Measurements from ENCODE around the gene CCDC178.

The CCDC178 gene

GRCh38 chr18:32937597-32937996 is 502.9 kb downstream of the CCDC178 start:
- no peaks in the 10 kb centered on the region for H3K9me3 ChIP-seq (ENCODE audit: insufficient read depth, low read depth, low read length)
- no peak overlapping the region for H3K9ac ChIP-seq (ENCODE audit: low read depth, low read length)
- no peak overlapping the region for H3K4me3 ChIP-seq (ENCODE audit: low read length)
- no peaks in the 10 kb centered on the region for H3K36me3 ChIP-seq (ENCODE audit: insufficient read depth, low read length)
- H3K4me1 ChIP-seq (ENCODE audit: insufficient read depth, low read length), result peaks cover 25% of the 10 kb centered on the region
- 89% methylated on average over 5 of the region's 5 CpGs for WGBS
- H3K27ac ChIP-seq (ENCODE audit: low read depth, low read length), result no peak overlapping the region
- no peaks in the 10 kb centered on the region for H3K27me3 ChIP-seq (ENCODE audit: insufficient read depth, low read length)

GRCh38 chr18:32937066-32937465 is 503.5 kb downstream of the CCDC178 start:
- Histone ChIP-seq H3K27ac (ENCODE audit: low read depth, low read length) (peak overlapping the region; percentile 74; the same call in 1 of the 2 replicates), H3K4me3 (ENCODE audit: low read length) (no peak overlapping the region), H3K9ac (ENCODE audit: low read depth, low read length) (no peak overlapping the region), H3K4me1 (ENCODE audit: insufficient read depth, low read length) (peaks cover 25% of the 10 kb centered on the region), H3K9me3 (ENCODE audit: insufficient read depth, low read depth, low read length) (no peaks in the 10 kb centered on the region), H3K36me3 (ENCODE audit: insufficient read depth, low read length) (no peaks in the 10 kb centered on the region), H3K27me3 (ENCODE audit: insufficient read depth, low read length) (no peaks in the 10 kb centered on the region)
- WGBS, result no CpG with 5 or more reads among the region's 1 CpG

- H3K9ac ChIP-seq (ENCODE audit: low read depth, low read length), result no peak overlapping the region
- H3K36me3 ChIP-seq (ENCODE audit: insufficient read depth, low read length), result no peaks in the 10 kb centered on the region
- 95% methylated on average over 3 of the region's 4 CpGs for WGBS
- no peaks in the 10 kb centered on the region for H3K9me3 ChIP-seq (ENCODE audit: insufficient read depth, low read depth, low read length)
- no peak overlapping the region for H3K4me3 ChIP-seq (ENCODE audit: low read length)
- H3K27ac ChIP-seq (ENCODE audit: low read depth, low read length), result no peak overlapping the region
- H3K4me1 ChIP-seq (ENCODE audit: insufficient read depth, low read length), result peaks cover 11% of the 10 kb centered on the region; the same call in 1 of the 2 replicates
- H3K27me3 ChIP-seq (ENCODE audit: insufficient read depth, low read length), result no peaks in the 10 kb centered on the region
Measured at GRCh38 chr18:32934201-32934600, 506.3 kb downstream of the CCDC178 start.

GRCh38 chr18:32930695-32931301 is 509.7 kb downstream of the CCDC178 start:
- 72% methylated on average over 5 of the region's 6 CpGs for WGBS
- Histone ChIP-seq H3K27me3 (ENCODE audit: insufficient read depth, low read length) (no peaks in the 10 kb centered on the region), H3K9ac (ENCODE audit: low read depth, low read length) (no peak overlapping the region), H3K4me3 (ENCODE audit: low read length) (no peak overlapping the region), H3K4me1 (ENCODE audit: insufficient read depth, low read length) (no peaks in the 10 kb centered on the region; the same call in 1 of the 2 replicates), H3K36me3 (ENCODE audit: insufficient read depth, low read length) (no peaks in the 10 kb centered on the region), H3K27ac (ENCODE audit: low read depth, low read length) (no peak overlapping the region), H3K9me3 (ENCODE audit: insufficient read depth, low read depth, low read length) (no peaks in the 10 kb centered on the region)

GRCh38 chr18:32929213-32929612 is 511.3 kb downstream of the CCDC178 start:
- no peaks in the 10 kb centered on the region for H3K4me1 ChIP-seq (ENCODE audit: insufficient read depth, low read length)
- H3K27me3 ChIP-seq (ENCODE audit: insufficient read depth, low read length), result no peaks in the 10 kb centered on the region
- no peak overlapping the region for H3K27ac ChIP-seq (ENCODE audit: low read depth, low read length)
- WGBS, result 90% methylated on average over 6 of the region's 6 CpGs
- no peak overlapping the region for H3K4me3 ChIP-seq (ENCODE audit: low read length)
- no peak overlapping the region for H3K9ac ChIP-seq (ENCODE audit: low read depth, low read length)
- H3K9me3 ChIP-seq (ENCODE audit: insufficient read depth, low read depth, low read length), result no peaks in the 10 kb centered on the region
- H3K36me3 ChIP-seq (ENCODE audit: insufficient read depth, low read length), result no peaks in the 10 kb centered on the region

GRCh38 chr18:32922951-32923430 is 517.5 kb downstream of the CCDC178 start:
- Histone ChIP-seq H3K4me1 (ENCODE audit: insufficient read depth, low read length) (no peaks in the 10 kb centered on the region), H3K27ac (ENCODE audit: low read depth, low read length) (no peak overlapping the region), H3K36me3 (ENCODE audit: insufficient read depth, low read length) (no peaks in the 10 kb centered on the region), H3K27me3 (ENCODE audit: insufficient read depth, low read length) (no peaks in the 10 kb centered on the region), H3K9me3 (ENCODE audit: insufficient read depth, low read depth, low read length) (no peaks in the 10 kb centered on the region), H3K4me3 (ENCODE audit: low read length) (no peak overlapping the region), H3K9ac (ENCODE audit: low read depth, low read length) (no peak overlapping the region)
- WGBS, result 90% methylated on average over 1 of the region's 2 CpGs

- Histone ChIP-seq H3K9ac (ENCODE audit: low read depth, low read length) (no peak overlapping the region), H3K4me1 (ENCODE audit: insufficient read depth, low read length) (no peaks in the 10 kb centered on the region)
Measured at GRCh38 chr18:32920796-32921787, 519.4 kb downstream of the CCDC178 start.

GRCh38 chr18:32919799-32920198 is 520.7 kb downstream of the CCDC178 start:
- Histone ChIP-seq H3K4me1 (ENCODE audit: insufficient read depth, low read length) (no peaks in the 10 kb centered on the region), H3K36me3 (ENCODE audit: insufficient read depth, low read length) (no peaks in the 10 kb centered on the region), H3K27me3 (ENCODE audit: insufficient read depth, low read length) (no peaks in the 10 kb centered on the region), H3K9me3 (ENCODE audit: insufficient read depth, low read depth, low read length) (no peaks in the 10 kb centered on the region), H3K9ac (ENCODE audit: low read depth, low read length) (no peak overlapping the region), H3K4me3 (ENCODE audit: low read length) (no peak overlapping the region), H3K27ac (ENCODE audit: low read depth, low read length) (no peak overlapping the region)
- 35% methylated on average over 2 of the region's 2 CpGs for WGBS

More at GRCh38 chr18:32920796-32921787, 519.4 kb downstream of the CCDC178 start:
- H3K36me3 ChIP-seq (ENCODE audit: insufficient read depth, low read length), result no peaks in the 10 kb centered on the region
- no peaks in the 10 kb centered on the region for H3K9me3 ChIP-seq (ENCODE audit: insufficient read depth, low read depth, low read length)
- H3K27ac ChIP-seq (ENCODE audit: low read depth, low read length), result no peak overlapping the region
- no peak overlapping the region for H3K4me3 ChIP-seq (ENCODE audit: low read length)
- no peaks in the 10 kb centered on the region for H3K27me3 ChIP-seq (ENCODE audit: insufficient read depth, low read length)
- WGBS, result 87% methylated on average over 8 of the region's 8 CpGs

- H3K4me1 ChIP-seq (ENCODE audit: insufficient read depth, low read length), result no peaks in the 10 kb centered on the region
- WGBS, result 87% methylated on average over 5 of the region's 5 CpGs
- no peaks in the 10 kb centered on the region for H3K9me3 ChIP-seq (ENCODE audit: insufficient read depth, low read depth, low read length)
Measured at GRCh38 chr18:32918692-32919250, 521.8 kb downstream of the CCDC178 start.

GRCh38 chr18:32915516-32915915 is 525.0 kb downstream of the CCDC178 start:
- H3K9ac ChIP-seq (ENCODE audit: low read depth, low read length), result no peak overlapping the region
- H3K9me3 ChIP-seq (ENCODE audit: insufficient read depth, low read depth, low read length), result no peaks in the 10 kb centered on the region
- no peaks in the 10 kb centered on the region for H3K4me1 ChIP-seq (ENCODE audit: insufficient read depth, low read length)
- no peak overlapping the region for H3K4me3 ChIP-seq (ENCODE audit: low read length)
- no peaks in the 10 kb centered on the region for H3K27me3 ChIP-seq (ENCODE audit: insufficient read depth, low read length)
- 63% methylated on average over 1 of the region's 1 CpG for WGBS
- no peak overlapping the region for H3K27ac ChIP-seq (ENCODE audit: low read depth, low read length)
- no peaks in the 10 kb centered on the region for H3K36me3 ChIP-seq (ENCODE audit: insufficient read depth, low read length)

More at GRCh38 chr18:32918692-32919250, 521.8 kb downstream of the CCDC178 start:
- Histone ChIP-seq H3K4me3 (ENCODE audit: low read length) (no peak overlapping the region), H3K36me3 (ENCODE audit: insufficient read depth, low read length) (no peaks in the 10 kb centered on the region), H3K9ac (ENCODE audit: low read depth, low read length) (no peak overlapping the region), H3K27ac (ENCODE audit: low read depth, low read length) (no peak overlapping the region), H3K27me3 (ENCODE audit: insufficient read depth, low read length) (no peaks in the 10 kb centered on the region)
